KOPT-K1 (cell line): ENCODE results near the gene KCNN1.
"Not testable (repeated sequence)": the region's sequence is repeated elsewhere in the genome, so short reads cannot be mapped to it uniquely, and the experiment has no call there.

Experiments used
- H3K27ac ChIP-seq: fragments of 200-600 bp; sonication (generic); 2 replicates; pipeline ENCODE4 v1.5.1; 2016; ENCODE audit warnings: antibody characterized with exemption, mild to moderate bottlenecking, low read depth, low read length; ENCODE audit not compliant: poor library complexity, severe bottlenecking
- H3K36me3 ChIP-seq: fragments of 200-600 bp; sonication (generic); 2 replicates; pipeline ENCODE4 v1.5.1; 2017; ENCODE audit warnings: antibody characterized with exemption, mild to moderate bottlenecking, low read length, moderate library complexity; ENCODE audit not compliant: insufficient read depth
- H3K9me3 ChIP-seq: fragments of 200-600 bp; sonication (generic); 2 replicates; pipeline ENCODE4 v1.5.1; 2017; ENCODE audit warnings: antibody characterized with exemption, low read length, mild to moderate bottlenecking; ENCODE audit not compliant: insufficient read depth, poor library complexity, severe bottlenecking

KCNN1 gene

DNA sequence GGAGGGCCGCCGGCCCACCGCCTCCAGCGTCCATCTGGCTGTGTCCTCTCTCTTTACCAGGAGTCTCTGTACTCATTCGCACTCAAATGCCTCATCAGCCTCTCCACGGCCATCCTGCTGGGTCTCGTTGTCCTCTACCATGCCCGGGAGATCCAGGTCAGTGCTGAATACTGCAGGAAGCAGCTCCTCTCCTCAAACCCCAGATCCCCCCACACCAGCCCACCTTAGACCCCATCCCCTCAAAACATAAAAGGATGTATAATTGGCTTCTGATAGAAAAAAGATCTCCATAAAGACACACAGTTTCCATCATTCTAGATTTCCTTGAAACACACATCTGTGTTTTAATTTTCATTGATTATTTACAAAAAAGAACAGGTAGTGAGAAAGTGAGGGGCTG, 8.1 kb downstream of the KCNN1 start:
- H3K27ac ChIP-seq, result no peak overlapping the region
- no peaks in the 10 kb centered on the region for H3K9me3 ChIP-seq
- H3K36me3 ChIP-seq, result no peaks in the 10 kb centered on the region

DNA sequence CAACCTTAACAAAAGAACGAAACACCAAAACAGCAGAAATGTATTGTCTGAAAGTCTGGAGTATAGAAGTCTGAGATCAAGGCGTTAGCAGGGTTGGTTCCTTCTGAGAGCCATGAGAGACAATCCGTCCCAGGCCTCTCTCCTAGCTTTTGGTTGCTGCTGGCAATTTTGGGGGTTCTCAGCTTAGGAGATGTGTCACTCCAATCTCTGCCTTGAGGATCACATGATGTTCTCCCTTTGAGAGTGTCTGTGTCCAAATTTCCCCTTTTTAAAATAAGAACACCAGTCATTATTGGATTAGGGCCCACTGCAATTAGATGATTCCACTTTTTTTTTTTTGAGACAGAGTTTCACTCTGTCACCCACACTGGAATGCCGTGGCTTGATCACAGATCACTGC, 10.1 kb downstream of the KCNN1 start:
- no peak overlapping the region for H3K27ac ChIP-seq
- H3K36me3 ChIP-seq, result no peaks in the 10 kb centered on the region
- H3K9me3 ChIP-seq, result no peaks in the 10 kb centered on the region

DNA sequence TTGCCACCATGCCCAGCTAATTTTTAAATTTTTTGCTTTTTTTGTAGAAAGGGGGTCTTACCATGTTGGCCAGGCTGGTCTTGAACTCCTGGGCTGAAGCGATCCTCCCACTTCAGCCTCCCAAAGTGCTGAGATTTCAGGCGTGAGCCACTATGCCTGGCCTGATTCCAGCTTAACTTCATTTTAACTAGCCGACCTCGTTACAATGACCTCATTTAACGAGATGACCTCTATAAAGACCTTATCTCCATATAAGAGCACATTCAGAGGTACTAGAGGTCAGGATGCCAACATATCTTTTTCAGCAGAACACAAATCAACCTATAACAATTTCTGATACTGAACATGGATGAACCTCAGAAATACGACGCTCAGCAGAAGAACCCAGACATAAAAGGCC, 10.6 kb downstream of the KCNN1 start:
- H3K36me3 ChIP-seq, result no peaks in the 10 kb centered on the region
- no peaks in the 10 kb centered on the region for H3K9me3 ChIP-seq
- no peak overlapping the region for H3K27ac ChIP-seq

DNA sequence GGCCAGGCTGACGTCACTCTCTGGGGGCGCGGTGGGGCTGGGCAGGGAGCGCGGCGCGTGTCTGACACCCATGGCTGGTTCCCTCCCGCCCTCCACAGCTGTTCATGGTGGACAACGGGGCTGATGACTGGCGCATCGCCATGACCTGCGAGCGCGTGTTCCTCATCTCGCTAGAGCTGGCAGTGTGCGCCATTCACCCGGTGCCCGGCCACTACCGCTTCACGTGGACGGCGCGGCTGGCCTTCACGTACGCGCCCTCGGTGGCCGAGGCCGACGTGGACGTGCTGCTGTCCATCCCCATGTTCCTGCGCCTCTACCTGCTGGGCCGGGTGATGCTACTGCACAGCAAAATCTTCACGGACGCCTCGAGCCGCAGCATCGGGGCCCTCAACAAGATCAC, 14.7 kb downstream of the KCNN1 start:
- Histone ChIP-seq H3K36me3 (no peaks in the 10 kb centered on the region), H3K9me3 (no peaks in the 10 kb centered on the region), H3K27ac (no peak overlapping the region)

DNA sequence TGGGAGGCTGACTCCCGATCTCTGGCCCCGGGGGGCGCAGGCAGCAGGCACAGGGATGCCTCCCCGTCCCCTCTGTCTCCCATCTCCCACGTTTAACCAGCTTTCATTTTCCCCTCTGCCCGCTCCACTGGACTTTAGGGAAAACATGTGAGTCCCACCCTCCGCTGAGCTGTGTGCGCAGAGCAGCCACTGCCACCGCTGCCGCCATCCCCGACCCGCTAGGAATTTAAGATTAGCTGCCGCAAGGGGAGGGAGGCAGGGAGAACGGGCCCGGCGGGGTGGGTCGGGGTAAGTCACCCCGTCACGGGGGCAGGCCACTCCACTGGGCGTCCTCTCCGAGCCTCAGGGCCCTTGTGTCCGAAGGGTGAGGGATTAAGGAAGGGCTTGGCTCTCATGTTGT, 15.5 kb downstream of the KCNN1 start:
- Histone ChIP-seq H3K27ac (no peak overlapping the region), H3K9me3 (no peaks in the 10 kb centered on the region), H3K36me3 (no peaks in the 10 kb centered on the region)

DNA sequence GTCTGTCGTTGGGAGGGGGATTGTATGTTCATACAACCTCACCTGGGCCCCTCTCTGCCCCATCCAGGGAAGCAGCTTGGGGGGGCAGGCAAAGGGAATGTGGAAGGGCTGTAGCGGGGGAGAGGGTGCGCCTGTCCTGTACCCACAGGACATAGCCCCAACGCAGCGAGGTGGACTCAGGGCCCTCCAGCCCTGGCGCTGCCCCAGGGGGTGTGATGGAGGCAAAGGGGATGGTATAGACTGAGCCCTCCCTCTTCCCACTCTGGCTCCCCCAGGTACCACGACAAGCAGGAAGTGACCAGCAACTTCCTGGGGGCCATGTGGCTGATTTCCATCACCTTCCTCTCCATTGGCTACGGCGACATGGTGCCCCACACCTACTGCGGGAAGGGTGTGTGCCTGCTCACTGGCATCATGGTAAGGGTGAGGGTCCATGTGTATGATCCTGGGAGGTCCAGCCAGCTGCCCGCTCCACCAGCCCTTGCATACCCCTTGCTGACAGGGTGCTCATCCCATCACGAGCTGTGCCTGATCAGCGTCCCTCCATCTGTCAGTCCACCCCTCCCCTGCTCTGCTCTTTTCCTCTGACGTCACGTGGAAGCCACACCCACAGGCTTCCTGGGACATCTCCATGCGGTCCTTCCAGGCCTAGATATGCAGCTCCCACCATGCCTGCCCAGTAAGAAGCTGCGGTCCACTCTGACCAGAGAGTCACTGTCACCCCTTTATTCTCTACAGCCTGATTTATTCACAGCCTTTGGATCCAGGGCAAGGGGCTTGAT, 18.3 kb downstream of the KCNN1 start:
- Histone ChIP-seq H3K9me3 (no peaks in the 10 kb centered on the region), H3K36me3 (no peaks in the 10 kb centered on the region), H3K27ac (no peak overlapping the region)

DNA sequence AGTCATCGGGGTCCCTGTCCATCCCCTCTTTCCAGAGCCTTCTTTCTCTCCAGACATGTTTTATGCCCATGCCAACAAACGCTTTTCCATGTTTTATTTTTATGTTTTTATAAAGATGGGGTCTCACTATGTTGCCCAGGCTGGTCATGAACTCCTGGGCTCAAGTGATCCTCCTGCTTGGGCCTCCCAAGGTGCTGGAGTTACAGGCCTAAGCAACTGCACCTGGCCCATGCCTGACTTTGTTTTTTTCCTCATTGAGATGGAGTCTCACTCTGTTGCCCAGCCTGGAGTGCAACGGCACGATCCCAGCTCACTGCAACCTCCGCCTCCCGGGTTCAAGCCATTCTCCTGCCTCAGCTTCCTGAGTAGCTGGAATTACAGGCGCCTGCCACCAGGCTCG, 19.7 kb downstream of the KCNN1 start:
- not testable (repeated sequence) for H3K9me3 ChIP-seq, H3K36me3 ChIP-seq

DNA sequence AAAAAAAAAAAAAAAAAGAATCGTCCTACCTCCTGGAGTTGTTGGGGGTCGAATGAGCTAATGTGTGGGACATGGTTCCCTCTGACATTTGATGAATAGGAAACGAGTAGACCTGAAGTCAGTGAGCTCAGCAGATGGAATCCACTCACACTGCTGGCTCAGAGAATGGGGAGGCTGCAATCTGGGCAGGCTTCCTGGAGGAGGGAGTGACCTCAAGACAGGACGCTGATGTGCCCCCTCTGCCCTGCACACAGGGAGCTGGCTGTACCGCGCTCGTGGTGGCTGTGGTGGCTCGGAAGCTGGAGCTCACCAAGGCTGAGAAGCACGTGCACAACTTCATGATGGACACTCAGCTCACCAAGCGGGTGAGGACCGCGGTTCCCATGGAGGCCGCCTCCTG, 21.3 kb downstream of the KCNN1 start:
- H3K27ac ChIP-seq, result no peak overlapping the region
- no peaks in the 10 kb centered on the region for H3K9me3 ChIP-seq
- H3K36me3 ChIP-seq, result no peaks in the 10 kb centered on the region

More for the DNA sequence above, 19.7 kb downstream of the KCNN1 start:
- H3K27ac ChIP-seq, result not testable (repeated sequence)

DNA sequence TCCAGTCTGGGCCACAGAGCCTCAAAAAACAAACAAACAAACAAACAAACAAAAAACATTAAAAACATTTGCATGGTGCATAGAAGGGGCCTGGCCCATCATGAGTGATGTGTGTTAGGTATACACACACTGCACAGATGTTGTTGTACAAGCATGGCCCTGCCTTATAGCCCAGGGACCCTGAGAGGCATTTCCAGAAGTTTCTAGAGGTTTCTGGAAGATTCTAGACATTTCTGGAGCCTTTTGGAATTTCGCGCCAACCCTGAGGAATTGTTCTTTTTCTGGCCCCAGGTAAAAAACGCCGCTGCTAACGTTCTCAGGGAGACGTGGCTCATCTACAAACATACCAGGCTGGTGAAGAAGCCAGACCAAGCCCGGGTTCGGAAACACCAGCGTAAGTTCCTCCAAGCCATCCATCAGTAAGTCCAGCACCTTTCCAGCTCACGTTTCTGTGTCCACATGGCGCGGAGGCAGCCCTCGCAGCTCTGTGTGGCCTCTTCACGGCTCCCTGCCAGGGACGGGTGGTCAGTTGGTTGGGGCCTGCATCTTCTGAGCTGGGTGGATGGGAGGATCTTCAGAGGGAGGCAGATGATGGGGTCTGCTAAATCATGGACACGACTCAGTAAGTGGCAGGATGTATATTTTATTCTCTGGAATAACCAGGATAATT, 22.7 kb downstream of the KCNN1 start:
- Histone ChIP-seq H3K36me3 (no peaks in the 10 kb centered on the region), H3K27ac (no peak overlapping the region), H3K9me3 (no peaks in the 10 kb centered on the region)

DNA sequence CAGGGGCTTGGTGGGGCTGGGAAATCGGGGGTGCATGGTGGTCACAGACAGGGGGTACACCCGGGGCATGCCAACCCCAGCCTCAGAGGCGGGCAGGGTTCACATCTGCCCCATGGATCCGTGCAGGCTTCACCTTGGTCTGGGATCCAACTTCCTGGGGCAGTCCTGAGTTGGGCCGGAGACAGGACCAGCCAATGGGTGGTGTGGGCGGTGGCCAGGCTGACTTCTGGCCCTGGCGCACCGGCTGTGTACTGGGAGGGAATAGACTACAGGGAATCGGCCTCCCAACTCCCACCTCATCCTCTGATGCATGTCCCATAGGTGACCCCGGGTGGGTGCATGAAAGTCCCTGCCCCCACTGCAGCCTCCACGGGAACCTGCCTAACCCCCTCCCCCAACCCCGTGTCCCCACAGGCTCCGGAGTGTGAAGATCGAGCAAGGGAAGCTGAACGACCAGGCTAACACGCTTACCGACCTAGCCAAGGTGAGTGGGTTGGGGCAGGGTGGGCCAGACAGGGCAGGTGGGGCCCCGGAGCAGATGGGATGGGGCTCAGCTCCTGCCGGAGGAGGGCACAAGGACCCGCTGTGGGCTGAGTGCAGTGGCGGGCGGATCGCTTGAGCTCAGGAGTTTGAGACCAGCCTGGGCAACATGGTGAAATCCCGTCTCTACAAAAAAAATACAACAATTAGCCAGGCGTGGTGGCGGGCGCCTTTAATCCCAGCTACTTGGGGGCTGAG, 26.3 kb downstream of the KCNN1 start:
- Histone ChIP-seq H3K36me3 (no peaks in the 10 kb centered on the region), H3K27ac (no peak overlapping the region), H3K9me3 (no peaks in the 10 kb centered on the region)

DNA sequence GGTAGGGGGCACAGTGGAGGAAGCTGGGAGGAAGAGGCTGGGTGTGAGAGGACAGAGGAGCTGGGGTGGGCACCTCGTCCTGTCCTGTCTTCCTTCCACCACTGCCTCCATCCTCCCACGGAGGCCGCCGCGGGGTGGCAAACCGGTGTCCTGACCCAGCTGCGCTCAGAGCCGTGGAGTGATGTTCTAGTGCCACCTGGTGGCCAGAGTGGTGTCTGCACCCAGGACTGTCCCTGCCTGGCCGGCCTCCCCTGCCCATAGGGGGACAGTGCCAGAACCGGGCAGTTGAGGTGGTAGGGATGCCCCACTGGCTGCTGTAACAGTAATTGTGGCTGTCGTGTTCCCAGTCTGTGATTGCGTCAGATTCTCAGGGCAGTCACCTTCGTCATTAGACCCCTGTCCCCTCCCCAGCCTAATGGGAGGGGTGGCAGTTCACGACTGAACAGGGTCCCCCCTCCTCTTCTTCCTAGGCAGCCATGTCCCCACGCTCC, 30.0 kb downstream of the KCNN1 start:
- no peaks in the 10 kb centered on the region for H3K9me3 ChIP-seq
- no peak overlapping the region for H3K27ac ChIP-seq
- H3K36me3 ChIP-seq, result no peaks in the 10 kb centered on the region

DNA sequence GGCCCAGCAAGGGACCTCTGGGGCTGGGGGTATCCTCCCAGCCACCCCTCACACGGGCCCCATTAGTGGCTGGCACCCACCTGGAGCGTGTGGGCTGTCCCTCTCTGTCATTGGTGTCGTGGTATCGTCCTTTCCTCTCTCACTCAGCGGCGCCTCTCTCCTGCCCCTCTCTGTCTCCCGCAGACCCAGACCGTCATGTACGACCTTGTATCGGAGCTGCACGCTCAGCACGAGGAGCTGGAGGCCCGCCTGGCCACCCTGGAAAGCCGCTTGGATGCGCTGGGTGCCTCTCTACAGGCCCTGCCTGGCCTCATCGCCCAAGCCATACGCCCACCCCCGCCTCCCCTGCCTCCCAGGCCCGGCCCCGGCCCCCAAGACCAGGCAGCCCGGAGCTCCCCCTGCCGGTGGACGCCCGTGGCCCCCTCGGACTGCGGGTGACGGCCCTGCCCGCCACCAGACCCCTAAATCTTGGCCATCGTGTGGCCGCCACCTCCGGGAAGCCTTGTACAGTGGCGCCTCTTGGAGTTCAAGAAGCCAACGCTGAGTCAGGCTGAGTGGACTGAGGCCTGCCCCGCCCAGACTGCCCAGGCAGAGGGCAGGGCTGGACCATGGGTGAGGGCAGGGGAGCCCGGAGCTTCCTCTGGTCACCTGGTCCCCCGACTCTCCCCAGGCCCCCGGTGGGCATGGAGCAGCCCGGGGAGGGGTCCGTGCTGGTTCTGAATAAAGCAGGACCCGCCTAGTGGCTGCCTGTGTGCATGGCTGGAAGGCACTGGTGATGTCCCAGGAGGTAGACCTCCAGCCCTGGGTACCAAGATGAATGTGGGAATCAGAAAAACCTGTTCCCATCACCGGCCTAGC, 31.3 kb downstream of the KCNN1 start:
- H3K9me3 ChIP-seq, result no peaks in the 10 kb centered on the region
- no peak overlapping the region for H3K27ac ChIP-seq
- H3K36me3 ChIP-seq, result no peaks in the 10 kb centered on the region

DNA sequence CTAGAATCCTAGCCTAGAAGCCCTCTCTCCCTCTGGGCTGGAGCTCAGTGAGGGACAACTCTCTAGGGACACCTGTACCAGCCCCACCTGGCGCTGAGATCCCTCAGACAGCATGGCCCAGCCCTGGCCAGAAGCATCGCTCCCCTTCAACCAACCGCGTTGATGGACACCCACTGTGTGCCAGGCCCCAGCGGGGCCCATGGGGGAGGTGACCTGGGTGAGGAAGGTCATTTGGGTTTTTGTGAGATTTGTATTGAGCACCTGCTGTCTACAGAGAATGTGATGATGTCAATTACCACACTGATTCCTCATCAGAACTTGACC, 31.9 kb downstream of the KCNN1 start:
- Histone ChIP-seq H3K36me3 (no peaks in the 10 kb centered on the region), H3K27ac (no peak overlapping the region), H3K9me3 (no peaks in the 10 kb centered on the region)

DNA sequence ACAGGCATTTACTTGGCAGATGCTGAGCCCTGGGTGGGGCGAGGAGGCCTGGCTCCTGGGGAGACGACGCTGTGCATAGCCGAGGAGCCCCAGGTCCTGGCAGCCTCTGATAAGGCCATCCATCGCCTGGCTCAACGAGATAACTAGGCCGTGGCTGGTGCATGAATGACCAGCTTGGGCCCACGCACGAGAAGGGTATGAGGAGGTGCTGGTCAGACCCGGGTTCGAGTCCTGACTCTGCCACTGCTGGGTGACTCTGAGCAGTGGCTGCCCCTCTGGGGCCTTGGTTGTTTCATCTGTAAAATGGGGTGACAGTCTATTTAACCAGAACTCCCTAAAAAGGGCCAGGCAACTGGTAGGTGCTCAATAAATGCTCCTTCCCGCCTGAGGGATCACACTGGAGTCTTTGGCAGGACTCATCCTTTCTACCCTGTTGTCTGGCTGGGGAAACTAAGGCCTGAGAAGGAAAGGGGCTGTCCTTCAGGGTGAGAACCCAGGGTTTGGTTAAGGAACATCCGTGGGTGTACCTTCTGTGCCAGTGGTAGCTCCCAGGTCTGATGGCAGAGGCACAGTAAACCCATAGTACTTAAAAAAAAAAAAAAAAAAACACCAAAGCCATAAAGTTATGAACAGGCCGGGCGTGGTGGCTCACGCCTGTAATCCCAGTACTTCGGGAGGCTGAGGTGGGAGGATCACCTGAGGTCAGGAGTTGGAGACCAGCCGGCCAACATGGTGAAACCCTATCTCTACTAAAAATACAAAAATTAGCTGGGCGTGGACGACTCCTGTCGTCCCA, 33.0 kb downstream of the KCNN1 start:
- no peaks in the 10 kb centered on the region for H3K36me3 ChIP-seq
- no peaks in the 10 kb centered on the region for H3K9me3 ChIP-seq
- H3K27ac ChIP-seq, result no peak overlapping the region
